Adrenal gland (tissue), 12 donors: ENCODE results near the gene TTC3. TPM values are rescaled to one million over a fixed set of nuclear protein-coding genes. Genes with fewer than 3 reads are reported as not detected.

Experiments used
- DNase-seq, 7 donors: peaks; one replicate each; pipeline ENCODE4 v3.0.0-alpha.2; 2019 to 2020
- H3K27ac ChIP-seq, 5 donors: fragments of 200-600 bp; sonication (generic) in 4 of 5; 1 replicate in 3 of 5; 2 replicates in 2 of 5; pipeline versions ENCODE4 v1.5.1 to v1.8.0; 2016 to 2020; ENCODE audit warnings: mild to moderate bottlenecking in 1 of 5
- H3K27me3 ChIP-seq: fragments of 200-600 bp; 2 replicates; pipeline ENCODE4 v1.8.0; 2021
- H3K36me3 ChIP-seq, 2 donors: fragments of 200-600 bp; replicated peaks in 1 of 2; 1 replicate in 1 of 2; 2 replicates in 1 of 2; pipeline versions ENCODE4 v1.5.1 to v1.8.0; 2018 to 2022
- H3K4me1 ChIP-seq, 2 donors: fragments of 200-600 bp; replicated peaks in 1 of 2; 1 replicate in 1 of 2; 2 replicates in 1 of 2; pipeline versions ENCODE4 v1.5.1 to v1.8.0; 2018 to 2021
- H3K4me3 ChIP-seq, 4 donors: fragments of 200-600 bp; sonication (generic) in 3 of 4; one replicate each; pipeline ENCODE4 v1.5.1; 2016 to 2018
- H3K9me3 ChIP-seq, 3 donors: fragments of 200-600 bp; sonication (generic) in 1 of 3; replicated peaks in 1 of 3; 1 replicate in 2 of 3; 2 replicates in 1 of 3; pipeline versions ENCODE4 v1.5.1 to v1.8.0; 2016 to 2021
- CTCF ChIP-seq, 6 experiments: fragments of 450-650 bp in 4 of 6; fragments of 200-600 bp in 2 of 6; sonication (generic) in 1 of 6; IDR thresholded peaks; 1 replicate in 5 of 6; 2 replicates in 1 of 6; pipeline versions ENCODE4 v1.5.1 to v1.8.0; 2016 to 2021; ENCODE audit warnings: antibody characterized with exemption in 6 of 6, mild to moderate bottlenecking in 2 of 6, moderate library complexity in 1 of 6
- POLR2A ChIP-seq, 2 donors: fragments of 450-650 bp; IDR thresholded peaks; one replicate each; pipeline ENCODE4 v1.6.1; 2017; ENCODE audit warnings: antibody characterized with exemption in 2 of 2, mild to moderate bottlenecking in 2 of 2, moderate library complexity in 1 of 2
- WGBS, 4 donors: extraction: QIAGEN DNeasy Blood & Tissue Kit in 2 of 4; methylation state at CpG; one replicate each; pipeline versions ENCODE4 v1.1.5 to v1.1.7; 2013 to 2017; 5-methylcytosine and 5-hydroxymethylcytosine counted together
- intact Hi-C, 2 donors: fragments of 100-400 bp; cut with DNase I; formaldehyde crosslinking; loops; one replicate each; pipeline versions ENCODE4 v1.14.1 to v1.15.0; 2022 to 2023
- polyA plus RNA-seq, 3 donors: library from polyadenylated mRNA; stranded (reverse); fragments of 200-250 nt in 2 of 3; fragments of 350-450 nt in 1 of 3; fragmentation: Illumina TruSeq in 1 of 3; extraction: RNeasy Lipid Tissue Mini Kit (QIAGEN cat#74804) in 1 of 3; gene quantifications; one replicate each; pipeline ENCODE4 v1.2.3, GENCODE V29; 2013 to 2014
- total RNA-seq, 9 donors: library from RNA; depleted of rRNA in 4 of 9; stranded (reverse); fragments of >200 nt in 4 of 9; fragments of 120-200 nt in 1 of 9; fragmentation: NEBNext Ultra II Directional in 1 of 9; extraction: Animal tissue kit (Norgen Biotek cat#: 25700) in 1 of 9; gene quantifications; one replicate each; pipeline versions ENCODE4 v1.1.0 to v1.2.4, GENCODE V29; 2013 to 2023
- donor health status: healthy with polysubstance abuse.
- donor health status: Bipolar disorder and iron deficiency.
- donor health status: DM: yes; HTN: yes; CAD: no.
- donor health status: DM: no; HTN: no; CAD: no.
- donor health status: DM: no; HTN: no; CAD: no.
- donor health status: DM: yes; HTN: yes; CAD: no.

The TTC3 gene
- total and polyA plus RNA-seq, 12 donors: 37.9 to 286 (median 136) TPM

- Histone ChIP-seq H3K36me3 (peaks cover 0 to 25% of the 10 kb centered on the region in 2 donors), H3K4me1 (no peaks in the 10 kb centered on the region), H3K27ac (no peak overlapping the region), H3K9me3 (no peaks in the 10 kb centered on the region), H3K27me3 (no peaks in the 10 kb centered on the region), H3K4me3 (no peak overlapping the region)
- intact Hi-C loops: no loop called here
- TF ChIP-seq CTCF (IDR thresholded peaks at IDR 0.05) (no peak), POLR2A (IDR thresholded peaks at IDR 0.05) (no peak)
- 88 to 94% (median 89%) methylated on average over 6 of the region's 6 CpGs for WGBS, 4 donors
- no peak for DNase-seq
Observed at GRCh38 chr21:37182222-37182621, 109.2 kb downstream of the TTC3 start.

- DNase-seq: no peak
- no peaks in the 10 kb centered on the region for H3K27me3 ChIP-seq
- H3K4me1 ChIP-seq: no peaks in the 10 kb centered on the region
- no peak overlapping the region for H3K27ac ChIP-seq
- peaks cover 0 to 28% of the 10 kb centered on the region in 2 donors for H3K36me3 ChIP-seq
- no peaks in the 10 kb centered on the region for H3K9me3 ChIP-seq
- TF ChIP-seq POLR2A (IDR thresholded peaks at IDR 0.05) (no peak), CTCF (IDR thresholded peaks at IDR 0.05) (no peak)
- 92 to 97% (median 96%) methylated on average over 3 of the region's 3 CpGs for WGBS, 4 donors
- H3K4me3 ChIP-seq: no peak overlapping the region
- intact Hi-C loops: no loop called here
Observed at GRCh38 chr21:37183749-37184148, 110.7 kb downstream of the TTC3 start.

- no peaks in the 10 kb centered on the region for H3K27me3 ChIP-seq
- H3K9me3 ChIP-seq: no peaks in the 10 kb centered on the region
- H3K4me1 ChIP-seq: no peaks in the 10 kb centered on the region
- no peak for TF ChIP-seq POLR2A (IDR thresholded peaks at IDR 0.05)
- no peak for TF ChIP-seq CTCF (IDR thresholded peaks at IDR 0.05)
- peaks cover 0 to 33% of the 10 kb centered on the region in 2 donors for H3K36me3 ChIP-seq
- no peak overlapping the region for H3K27ac ChIP-seq
- no peak overlapping the region for H3K4me3 ChIP-seq
- intact Hi-C loops: no loop called here
- 93 to 96% (median 94%) methylated on average over 9 of the region's 9 CpGs for WGBS, 4 donors
- DNase-seq: no peak
Observed at GRCh38 chr21:37184784-37185593, 111.9 kb downstream of the TTC3 start.

- H3K36me3 ChIP-seq: peaks cover 0 to 43% of the 10 kb centered on the region in 2 donors
- H3K4me1 ChIP-seq: no peaks in the 10 kb centered on the region
- no peak overlapping the region for H3K27ac ChIP-seq
- H3K4me3 ChIP-seq: no peak overlapping the region
- WGBS, 4 donors: 79 to 87% (median 82%) methylated on average over 2 of the region's 2 CpGs
- intact Hi-C loops: no loop called here
- no peak for DNase-seq
- no peaks in the 10 kb centered on the region for H3K9me3 ChIP-seq
- TF ChIP-seq POLR2A (IDR thresholded peaks at IDR 0.05): no peak
- no peak for TF ChIP-seq CTCF (IDR thresholded peaks at IDR 0.05)
- no peaks in the 10 kb centered on the region for H3K27me3 ChIP-seq
Observed at GRCh38 chr21:37186983-37187382, 113.9 kb downstream of the TTC3 start.
